ENCODE data around the gene TBC1D22B.
"Not testable (repeated sequence)": the region's sequence is repeated elsewhere in the genome, so short reads cannot be mapped to it uniquely, and the experiment has no call there.

TBC1D22B gene

GRCh38 chr6:37304766-37305165 is 47.2 kb downstream of the TBC1D22B start:
- no peak for DNase-seq

- no peak for DNase-seq
Observed at GRCh38 chr6:37305841-37306425, 48.4 kb downstream of the TBC1D22B start.

GRCh38 chr6:37306624-37307222 is 49.2 kb downstream of the TBC1D22B start:
- no peak for DNase-seq

GRCh38 chr6:37307484-37307883 is 49.9 kb downstream of the TBC1D22B start:
- not testable (repeated sequence) for DNase-seq

- DNase-seq: no peak
Observed at GRCh38 chr6:37308069-37308815, 50.7 kb downstream of the TBC1D22B start.

- DNase-seq: no peak
Observed at GRCh38 chr6:37309046-37309445, 51.5 kb downstream of the TBC1D22B start.

- no peak for DNase-seq
Observed at GRCh38 chr6:37309692-37310091, 52.1 kb downstream of the TBC1D22B start.

- DNase-seq: no peak
Observed at GRCh38 chr6:37310966-37311365, 53.4 kb downstream of the TBC1D22B start.

GRCh38 chr6:37311741-37312473 is 54.3 kb downstream of the TBC1D22B start:
- no peak for DNase-seq

GRCh38 chr6:37313723-37314486 is 56.3 kb downstream of the TBC1D22B start:
- DNase-seq: no peak

GRCh38 chr6:37314487-37315156 is 57.0 kb downstream of the TBC1D22B start:
- peak; percentile 39 for DNase-seq

- no peak for DNase-seq
Observed at GRCh38 chr6:37315157-37315515, 57.6 kb downstream of the TBC1D22B start.

- DNase-seq: no peak
Observed at GRCh38 chr6:37316071-37316470, 58.5 kb downstream of the TBC1D22B start.

- DNase-seq: no peak
Observed at GRCh38 chr6:37317312-37318038, 59.9 kb downstream of the TBC1D22B start.

- DNase-seq: no peak
Observed at GRCh38 chr6:37319156-37319555, 61.6 kb downstream of the TBC1D22B start.

- no peak for DNase-seq
Observed at GRCh38 chr6:37319856-37320480, 62.4 kb downstream of the TBC1D22B start.

GRCh38 chr6:37320646-37321045 is 63.1 kb downstream of the TBC1D22B start:
- no peak for DNase-seq

- no peak for DNase-seq
Observed at GRCh38 chr6:37321101-37321500, 63.5 kb downstream of the TBC1D22B start.

- no peak for DNase-seq
Observed at GRCh38 chr6:37321516-37322415, 64.2 kb downstream of the TBC1D22B start.

GRCh38 chr6:37323580-37323979 is 66.0 kb downstream of the TBC1D22B start:
- DNase-seq: no peak

Measured in CD4-positive, alpha-beta T cell treated with Interleukin-12 subunit alpha and Interleukin-12 subunit beta, for 1 hour (primary cell).